ENCODE results near the gene RASAL3.

Gene RASAL3

DNA sequence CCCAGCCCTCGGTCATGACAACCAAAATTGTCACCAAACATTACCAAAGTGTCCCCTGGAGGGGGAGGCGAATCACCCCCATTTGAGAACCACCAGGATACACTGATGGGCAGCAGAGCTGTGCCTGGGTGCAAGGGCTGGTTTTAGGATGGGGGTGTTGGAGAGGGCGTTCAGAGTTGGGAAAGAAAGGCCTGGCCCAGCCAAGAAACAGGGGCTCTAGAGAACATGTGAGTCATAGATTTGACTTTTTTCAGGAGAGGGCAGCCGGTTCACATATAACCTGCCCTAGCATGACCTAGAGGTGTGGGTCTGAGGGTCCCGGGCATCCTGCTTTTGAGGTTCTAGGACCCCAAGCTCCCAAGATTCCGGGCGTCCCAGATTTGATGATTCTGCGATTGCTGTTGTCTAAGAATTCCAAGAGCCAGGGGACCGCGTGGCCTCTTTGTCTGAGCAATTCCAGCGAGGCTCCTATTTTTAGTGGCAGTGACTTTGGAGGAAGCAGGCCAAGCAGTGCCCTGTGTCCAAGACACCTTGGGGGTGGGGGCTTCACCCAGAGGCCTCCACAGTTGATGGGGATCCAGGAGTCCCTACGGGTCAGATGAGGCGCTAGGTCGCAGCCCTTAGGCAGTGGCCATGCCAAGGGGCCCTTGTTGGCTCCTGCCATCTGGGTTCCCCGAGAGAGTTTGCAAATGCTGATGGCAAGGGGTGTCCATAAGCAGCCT lies 19.7 kb downstream of the RASAL3 start:
- ChIA-PET CTCF (no interaction called here), POLR2A (interaction anchor here (0.7 kb wide), 1 partner anchor 8 kb away, joined by 3 read pairs; no protein-coding TSS in a partner anchor)
- TF ChIP-seq CTCF (IDR thresholded peaks at IDR 0.05; ENCODE audit: control extremely low read depth, extremely low read depth, low read depth, missing control alignments), result no peak
- no peak for DNase-seq (ENCODE audit: extremely low spot score)

DNA sequence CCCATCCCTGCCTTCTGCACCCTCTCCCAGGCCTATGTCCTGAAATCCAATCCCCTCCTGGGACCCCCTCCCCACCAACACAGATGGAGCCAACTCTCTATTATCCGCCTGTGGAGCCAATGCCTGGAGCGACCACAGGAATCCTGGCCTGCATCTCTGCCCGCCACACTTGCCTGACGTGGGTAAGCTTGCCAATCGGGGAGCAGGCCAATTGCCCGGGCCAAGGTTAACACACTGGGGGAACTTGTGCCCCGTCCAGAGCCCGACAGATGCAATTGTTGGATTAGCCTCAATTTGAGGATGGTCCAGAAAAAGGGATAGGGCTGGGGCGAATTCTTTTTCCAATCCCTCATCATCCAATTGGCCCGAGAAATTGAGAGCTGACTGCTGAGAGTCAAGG lies 20.5 kb downstream of the RASAL3 start:
- POLR2A ChIA-PET, result no interaction called here

DNA sequence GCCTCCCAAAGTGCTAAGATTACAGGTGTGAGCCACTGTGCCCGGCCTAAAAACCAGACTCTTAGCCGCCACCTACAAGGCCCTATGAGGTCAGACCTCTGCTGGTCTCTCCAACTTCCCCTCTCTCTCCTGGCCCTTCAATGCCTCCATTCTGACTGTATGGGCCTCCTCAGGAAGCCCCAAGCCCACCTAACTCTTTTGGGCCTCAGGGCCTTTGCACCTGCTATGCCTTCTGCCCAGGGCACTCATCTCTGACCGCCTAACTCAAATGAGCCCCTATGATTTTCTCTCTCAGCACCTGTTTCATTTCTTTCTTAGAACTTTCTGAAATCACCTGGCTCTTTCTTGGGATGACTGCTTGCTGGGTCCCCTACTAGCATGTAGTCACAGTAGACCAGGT lies 21.0 kb downstream of the RASAL3 start:
- CTCF ChIA-PET, result no interaction called here
- no peak for DNase-seq (ENCODE audit: extremely low spot score)
- no peak for TF ChIP-seq CTCF (IDR thresholded peaks at IDR 0.05; ENCODE audit: control extremely low read depth, extremely low read depth, low read depth, missing control alignments)
- POLR2A ChIA-PET, result no interaction called here

More for the DNA sequence above, 20.5 kb downstream of the RASAL3 start:
- CTCF ChIA-PET, result no interaction called here
- TF ChIP-seq CTCF (IDR thresholded peaks at IDR 0.05; ENCODE audit: control extremely low read depth, extremely low read depth, low read depth, missing control alignments), result no peak
- no peak for DNase-seq (ENCODE audit: extremely low spot score)

DNA sequence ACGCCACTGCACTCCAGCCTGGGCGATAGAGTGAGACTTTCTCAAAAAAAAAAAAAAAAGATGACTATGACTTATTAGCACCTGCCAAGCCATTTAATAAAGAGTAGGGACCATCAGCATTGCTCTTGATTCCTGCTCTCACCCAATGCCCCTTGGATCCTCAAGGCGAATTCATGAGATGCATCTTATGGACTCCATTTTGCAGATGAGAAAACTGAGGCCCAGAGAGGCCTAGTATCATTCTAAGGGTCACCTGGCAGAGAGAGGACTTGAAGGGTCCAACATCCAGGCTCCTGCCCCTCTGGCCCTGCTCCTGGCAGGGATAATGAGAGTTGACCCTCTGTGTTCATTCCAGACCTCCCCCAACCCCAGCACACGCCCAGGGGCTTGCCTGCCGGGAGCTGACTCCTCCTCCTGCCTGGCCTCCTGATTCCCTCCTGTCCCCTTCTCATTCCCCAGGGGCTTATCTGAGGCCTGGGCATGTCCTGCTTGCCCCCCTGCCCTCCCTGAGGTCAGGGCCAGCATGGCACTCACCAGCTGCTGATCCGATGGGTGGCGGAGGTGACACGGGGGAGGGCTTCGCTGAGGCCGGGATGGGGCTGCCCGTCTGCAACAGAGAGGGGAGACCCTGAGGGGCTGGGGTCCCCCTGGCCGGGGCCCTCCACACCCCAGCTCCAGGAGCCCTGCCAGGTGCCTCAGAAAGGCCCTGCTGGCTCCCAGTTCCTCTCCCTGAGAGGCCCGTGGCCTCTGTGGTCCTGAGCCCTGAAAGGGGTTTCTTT lies 22.0 kb downstream of the RASAL3 start:
- CTCF ChIA-PET, result interaction anchor here (1.5 kb wide), 1 partner anchor 23 kb away, joined by 4 read pairs; the partner anchor contains the start of gene AKAP8L
- no peak for TF ChIP-seq CTCF (IDR thresholded peaks at IDR 0.05; ENCODE audit: control extremely low read depth, extremely low read depth, low read depth, missing control alignments)
- POLR2A ChIA-PET, result interaction anchor here (0.5 kb wide), 1 partner anchor 62 kb away, joined by 3 read pairs; no protein-coding TSS in a partner anchor
- DNase-seq (ENCODE audit: extremely low spot score), result no peak

DNA sequence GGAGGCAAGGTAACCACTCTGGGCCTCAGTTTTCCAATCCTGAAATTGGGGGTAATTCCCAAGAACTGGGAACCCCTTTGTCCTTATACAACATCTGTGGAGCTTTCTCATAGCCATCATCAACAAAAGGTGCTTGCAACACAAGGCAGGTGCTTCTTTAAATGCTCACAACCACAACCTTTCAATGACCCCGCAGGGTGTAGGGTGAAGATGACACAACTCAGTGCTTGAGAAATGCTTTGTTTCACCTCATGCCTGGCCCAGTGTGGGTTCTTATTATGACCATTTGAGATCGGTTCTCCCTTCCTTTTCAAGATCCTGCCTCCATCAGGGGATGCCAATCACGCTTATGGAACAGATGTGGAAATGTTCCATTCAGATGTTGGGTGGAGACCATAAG lies 23.0 kb downstream of the RASAL3 start:
- ChIA-PET CTCF (interaction anchor here (1.5 kb wide), 1 partner anchor 22 kb away, joined by 4 read pairs; the partner anchor contains the start of gene AKAP8L), POLR2A (interaction anchor here (0.5 kb wide), 1 partner anchor 61 kb away, joined by 3 read pairs; no protein-coding TSS in a partner anchor)
- DNase-seq (ENCODE audit: extremely low spot score), result no peak
- TF ChIP-seq CTCF (IDR thresholded peaks at IDR 0.05; ENCODE audit: control extremely low read depth, extremely low read depth, low read depth, missing control alignments), result no peak

DNA sequence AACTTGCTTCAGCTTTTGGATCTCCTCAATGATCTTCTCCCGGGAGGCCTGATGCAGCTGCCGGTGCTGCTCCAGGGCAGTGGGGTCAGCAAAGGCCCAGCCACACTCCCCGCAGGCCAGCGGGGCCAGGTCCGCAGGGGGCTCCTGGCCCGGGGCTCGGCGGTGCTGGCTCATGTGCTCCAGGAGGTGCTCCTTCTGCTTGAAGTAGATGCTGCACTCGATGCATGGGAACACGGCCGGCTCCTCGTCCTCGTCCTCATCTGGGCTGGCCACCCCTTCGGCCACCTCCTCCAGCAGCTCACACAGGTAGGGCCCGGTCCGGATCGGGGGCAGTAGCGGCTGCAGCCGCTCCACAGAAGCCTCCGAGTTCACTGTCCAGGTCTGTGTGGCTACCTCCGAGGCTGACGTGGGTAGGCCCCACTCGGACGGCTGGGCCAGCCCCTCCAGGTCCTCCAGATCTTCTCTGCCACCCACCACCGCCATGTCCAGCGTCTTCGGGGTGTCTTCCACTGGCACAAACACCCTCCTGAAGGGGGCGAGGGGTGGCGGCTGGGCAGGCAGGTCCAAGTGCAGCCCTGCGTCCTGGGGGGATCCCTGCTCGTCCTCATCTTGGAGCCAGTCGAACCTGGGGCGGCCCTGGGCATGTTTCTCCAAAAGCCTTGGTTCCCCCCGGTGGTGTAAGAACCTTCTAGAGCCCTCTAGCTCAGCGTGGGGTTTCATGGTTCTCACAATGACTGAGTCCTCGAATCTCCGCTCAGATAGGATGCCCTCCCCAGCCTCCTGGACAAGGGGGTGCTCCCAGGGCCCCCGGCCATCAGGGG lies 24.3 kb downstream of the RASAL3 start:
- TF ChIP-seq CTCF (IDR thresholded peaks at IDR 0.05; ENCODE audit: control extremely low read depth, extremely low read depth, low read depth, missing control alignments), result no peak
- ChIA-PET CTCF (no interaction called here), POLR2A (no interaction called here)
- no peak for DNase-seq (ENCODE audit: extremely low spot score)
